Smooth muscle cell (in vitro differentiated cells): ENCODE measurements around the gene CCDC87. TPM values are rescaled to one million over a fixed set of nuclear protein-coding genes. Genes with fewer than 3 reads are reported as not detected.

ENCODE experiments used
- DNase-seq: peaks from one replicate; lab custom pipeline; 2025; ENCODE audit not compliant: unreplicated experiment; lab: John Stamatoyannopoulos, UW
- H2AFZ ChIP-seq: fragments of 200-600 bp; sonication (generic); 2 replicates; pipeline ENCODE4 v1.6.0; 2016; ENCODE audit warnings: antibody characterized with exemption, low read depth, mild to moderate bottlenecking
- H3F3A ChIP-seq: fragments of 200-600 bp; sonication (generic); 2 replicates; pipeline ENCODE4 v1.6.0; 2017; ENCODE audit warnings: antibody characterized with exemption, low read depth
- H3K27ac ChIP-seq: fragments of 200-600 bp; sonication (generic); 2 replicates; pipeline ENCODE4 v1.5.1; 2016; ENCODE audit warnings: low read depth, mild to moderate bottlenecking
- H3K27me3 ChIP-seq: fragments of 200-600 bp; sonication (generic); 2 replicates; pipeline ENCODE4 v1.6.1; 2016; ENCODE audit warnings: low read depth, mild to moderate bottlenecking
- H3K36me3 ChIP-seq: fragments of 200-600 bp; sonication (generic); 2 replicates; pipeline ENCODE4 v1.5.1; 2016; ENCODE audit warnings: low read depth
- H3K4me1 ChIP-seq: fragments of 200-600 bp; sonication (generic); 2 replicates; pipeline ENCODE4 v1.5.1; 2016; ENCODE audit warnings: low read depth
- H3K4me2 ChIP-seq: fragments of 200-600 bp; sonication (generic); 2 replicates; pipeline ENCODE4 v1.6.0; 2016; ENCODE audit warnings: mild to moderate bottlenecking
- H3K4me3 ChIP-seq: fragments of 200-600 bp; sonication (generic); 2 replicates; pipeline ENCODE4 v1.5.1; 2016; ENCODE audit warnings: mild to moderate bottlenecking
- H3K79me2 ChIP-seq: fragments of 200-600 bp; sonication (generic); 2 replicates; pipeline ENCODE4 v1.6.0; 2016; ENCODE audit warnings: low read depth, mild to moderate bottlenecking
- H3K9ac ChIP-seq: fragments of 200-600 bp; sonication (generic); 2 replicates; pipeline ENCODE4 v1.6.0; 2016; ENCODE audit warnings: low read depth
- H3K9me3 ChIP-seq: fragments of 200-600 bp; sonication (generic); replicated peaks from 2 replicates; pipeline ENCODE4 v1.5.1; 2016; ENCODE audit warnings: low read depth
- H4K20me1 ChIP-seq: fragments of 200-600 bp; sonication (generic); 2 replicates; pipeline ENCODE4 v1.6.0; 2016; ENCODE audit warnings: low read depth
- CTCF ChIP-seq: fragments of 200-600 bp; sonication (generic); IDR thresholded peaks from 2 replicates; pipeline ENCODE4 v1.5.1; 2017; ENCODE audit warnings: borderline replicate concordance, mild to moderate bottlenecking, antibody characterized with exemption; ENCODE audit not compliant: insufficient read depth, poor library complexity, severe bottlenecking
- WGBS: methylation state at CpG from one replicate; pipeline ENCODE4 v1.1.7; 2016; ENCODE audit warnings: low lambda C conversion rate; 5-methylcytosine and 5-hydroxymethylcytosine counted together
- polyA plus RNA-seq: library from polyadenylated mRNA; unstranded; fragments of >200 nt; fragmentation: Nextera tagmentation; extraction: Ambion mirVana; gene quantifications from 2 replicates; pipeline ENCODE4 v1.2.1, GENCODE V29; 2016
- total RNA-seq: library from RNA; depleted of rRNA; stranded (reverse); fragments of >200 nt; gene quantifications from 2 replicates; pipeline ENCODE4 v1.2.3, GENCODE V29; 2014

CCDC87 gene
- total and polyA plus RNA-seq, 2 experiments from 2014 or later, result 0.56 to 2.5 TPM

DNA sequence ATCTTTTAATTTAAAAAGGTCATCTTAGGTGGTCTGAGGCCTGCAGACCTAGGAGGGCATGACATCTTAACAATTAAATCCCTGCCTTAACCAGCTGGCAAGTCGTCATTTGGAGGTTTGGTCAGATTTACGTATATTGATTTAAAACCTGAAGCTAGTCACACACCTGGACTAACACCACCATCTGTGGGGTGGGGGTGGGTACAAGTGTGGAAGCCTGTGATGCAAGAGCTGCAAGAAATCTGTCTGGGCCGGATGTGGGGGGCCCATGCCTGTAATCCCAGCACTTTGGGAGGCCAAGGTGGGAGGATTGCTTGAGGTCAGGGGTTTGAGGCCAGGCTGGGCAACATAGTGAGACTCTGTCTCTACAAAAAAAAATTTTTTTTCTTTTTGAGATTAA lies 11.6 kb downstream of the CCDC87 start:
- no peak overlapping the region for H3K9ac ChIP-seq
- no peak for TF ChIP-seq CTCF
- H3K27ac ChIP-seq, result peak overlapping the region; percentile 40
- H3K79me2 ChIP-seq, result no peaks in the 10 kb centered on the region
- DNase-seq, result no peak
- H3K9me3 ChIP-seq, result no peaks in the 10 kb centered on the region
- H2AFZ ChIP-seq, result no peak overlapping the region
- no peaks in the 10 kb centered on the region for H3K4me1 ChIP-seq
- H3K4me3 ChIP-seq, result no peak overlapping the region
- H4K20me1 ChIP-seq, result no peaks in the 10 kb centered on the region
- H3F3A ChIP-seq, result peaks cover 3% of the 10 kb centered on the region
- no peaks in the 10 kb centered on the region for H3K27me3 ChIP-seq
- 92% methylated on average over 3 of the region's 3 CpGs for WGBS
- no peaks in the 10 kb centered on the region for H3K36me3 ChIP-seq
- no peak overlapping the region for H3K4me2 ChIP-seq

DNA sequence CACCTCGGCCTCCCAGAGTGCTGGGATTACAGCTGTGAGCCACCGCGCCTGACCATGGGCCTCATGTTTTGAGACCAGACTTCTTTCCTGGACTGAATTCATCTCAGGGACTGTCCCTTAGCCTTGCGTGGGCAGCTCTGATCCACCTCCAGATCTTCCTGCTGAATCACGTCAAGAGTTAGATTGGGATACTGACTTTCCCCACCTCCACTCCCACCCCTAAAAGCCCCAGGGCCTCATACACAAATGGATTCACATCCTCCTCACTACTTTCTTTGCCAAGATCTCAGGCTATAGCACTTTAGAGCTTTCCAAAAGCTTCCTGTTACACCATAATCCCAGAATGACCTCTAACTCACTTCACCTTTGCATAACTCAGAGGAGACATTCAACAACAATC lies 12.1 kb downstream of the CCDC87 start:
- Histone ChIP-seq H2AFZ (no peak overlapping the region), H3K36me3 (no peaks in the 10 kb centered on the region), H3K9me3 (no peaks in the 10 kb centered on the region), H4K20me1 (no peaks in the 10 kb centered on the region), H3K79me2 (no peaks in the 10 kb centered on the region), H3K4me3 (no peak overlapping the region), H3K4me1 (no peaks in the 10 kb centered on the region), H3K27ac (peak overlapping the region; percentile 40), H3K9ac (no peak overlapping the region), H3K4me2 (no peak overlapping the region), H3F3A (peaks cover 3% of the 10 kb centered on the region), H3K27me3 (no peaks in the 10 kb centered on the region)
- no peak for TF ChIP-seq CTCF
- DNase-seq, result no peak
- 52% methylated on average over 5 of the region's 5 CpGs for WGBS

DNA sequence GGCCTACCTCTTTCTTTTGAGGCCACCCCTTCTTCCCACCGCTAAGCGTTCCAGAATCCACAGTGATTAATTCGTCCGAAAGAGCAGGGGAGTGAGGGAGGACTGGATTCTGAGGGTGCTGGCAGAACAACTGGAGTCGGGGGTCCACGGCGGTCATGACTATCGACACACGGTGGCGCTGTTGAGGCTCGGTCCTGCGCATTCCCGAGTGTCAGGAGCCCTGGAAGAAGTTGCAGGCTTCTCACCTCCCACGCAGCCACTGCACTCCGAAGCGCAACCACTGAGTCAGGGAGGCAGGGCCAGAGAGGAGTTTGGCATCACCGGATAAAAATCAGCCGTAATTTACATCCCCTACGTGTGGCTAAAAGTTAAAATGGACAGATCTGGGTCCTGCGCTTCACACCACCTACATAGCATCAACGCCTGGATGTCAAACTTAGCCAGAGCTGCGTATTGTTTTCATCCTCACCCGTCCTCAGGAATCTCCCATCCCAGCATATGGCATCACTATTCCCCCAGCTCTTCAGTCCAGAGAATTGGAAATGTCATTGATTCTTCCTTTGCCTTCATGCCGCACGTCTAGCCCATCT lies 13.8 kb downstream of the CCDC87 start:
- Histone ChIP-seq H3K4me2 (peak overlapping the region; percentile 73), H2AFZ (peak overlapping the region; percentile 54), H3K4me3 (no peak overlapping the region), H3K27ac (no peak overlapping the region), H3K9me3 (no peaks in the 10 kb centered on the region), H3K79me2 (no peaks in the 10 kb centered on the region), H3K4me1 (no peaks in the 10 kb centered on the region), H3K9ac (no peak overlapping the region), H3K36me3 (no peaks in the 10 kb centered on the region), H4K20me1 (no peaks in the 10 kb centered on the region), H3F3A (peaks cover 3% of the 10 kb centered on the region), H3K27me3 (no peaks in the 10 kb centered on the region)
- peak; percentile 86 for TF ChIP-seq CTCF
- WGBS, result 25% methylated on average over 25 of the region's 25 CpGs
- peak; percentile 55 for DNase-seq

DNA sequence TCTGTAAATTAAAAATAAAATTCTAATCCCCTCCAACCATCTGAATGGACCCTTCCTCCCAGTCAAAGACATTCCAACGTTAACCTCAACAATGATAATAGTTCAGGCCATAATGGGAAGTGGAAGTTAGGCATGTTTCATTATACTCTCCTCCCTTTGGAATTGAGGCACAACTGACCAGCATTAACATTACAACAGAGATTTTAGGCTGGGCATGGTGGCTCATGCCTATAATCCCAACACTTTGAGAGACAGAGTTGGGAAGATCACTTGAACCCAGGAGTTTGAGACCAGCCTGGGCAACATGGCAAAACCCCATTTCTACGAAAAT lies 22.0 kb downstream of the CCDC87 start:
- DNase-seq, result no peak
- H2AFZ ChIP-seq, result no peak overlapping the region
- no peaks in the 10 kb centered on the region for H3K79me2 ChIP-seq
- no peaks in the 10 kb centered on the region for H3K27me3 ChIP-seq
- H3K27ac ChIP-seq, result no peak overlapping the region
- H3K4me3 ChIP-seq, result no peak overlapping the region
- 66% methylated on average over 2 of the region's 2 CpGs for WGBS
- TF ChIP-seq CTCF, result no peak
- no peak overlapping the region for H3K4me2 ChIP-seq
- no peaks in the 10 kb centered on the region for H3F3A ChIP-seq
- H4K20me1 ChIP-seq, result no peaks in the 10 kb centered on the region
- no peak overlapping the region for H3K9ac ChIP-seq
- H3K9me3 ChIP-seq, result no peaks in the 10 kb centered on the region
- no peaks in the 10 kb centered on the region for H3K36me3 ChIP-seq
- H3K4me1 ChIP-seq, result peaks cover 11% of the 10 kb centered on the region
